DND-41 (cell line): ENCODE measurements around the gene LILRA5.
"Not testable (repeated sequence)": the region's sequence is repeated elsewhere in the genome, so short reads cannot be mapped to it uniquely, and the experiment has no call there.

Experiments used
- ATAC-seq: fragments of 200-7000 bp; cut with Tn5 transposase; 3 replicates; pipeline ENCODE4 v1.9.1; 2021; ENCODE audit warnings: low read depth; ENCODE audit not compliant: insufficient read depth
- DNase-seq: peaks from one replicate; pipeline ENCODE4 v3.0.0-alpha.2; 2020
- H2AFZ ChIP-seq: 2 replicates; pipeline ENCODE4 v1.6.0; 2012; ENCODE audit warnings: low read depth, low read length
- H3K27ac ChIP-seq: 2 replicates; pipeline ENCODE4 v1.5.1; 2012; ENCODE audit warnings: low read length, inconsistent platforms
- H3K27me3 ChIP-seq: fragments of 200-600 bp; sonication (generic); 2 replicates; pipeline ENCODE4 v1.6.0; 2012; ENCODE audit warnings: low read length, mild to moderate bottlenecking, inconsistent platforms; ENCODE audit not compliant: insufficient read depth, poor library complexity
- H3K36me3 ChIP-seq: 2 replicates; pipeline ENCODE4 v1.5.1; 2012; ENCODE audit warnings: low read length, inconsistent platforms; ENCODE audit not compliant: insufficient read depth
- H3K4me1 ChIP-seq: 2 replicates; pipeline ENCODE4 v1.5.1; 2012; ENCODE audit warnings: mild to moderate bottlenecking, low read length; ENCODE audit not compliant: insufficient read depth
- H3K4me2 ChIP-seq: 2 replicates; pipeline ENCODE4 v1.6.0; 2012; ENCODE audit warnings: mild to moderate bottlenecking, moderate library complexity, low read length, inconsistent platforms; ENCODE audit not compliant: insufficient read depth
- H3K4me3 ChIP-seq, 2 experiments: fragments of 200-600 bp in 1 of 2; shearing (Covaris generic) in 1 of 2; 2 replicates each; pipeline ENCODE4 v1.5.1; 2012 to 2016; ENCODE audit warnings: inconsistent platforms in 2 of 2, low read length in 2 of 2, mild to moderate bottlenecking in 2 of 2, low read depth in 1 of 2, moderate library complexity in 1 of 2
- H3K79me2 ChIP-seq: 2 replicates; pipeline ENCODE4 v1.6.0; 2012; ENCODE audit warnings: low read length, inconsistent platforms; ENCODE audit not compliant: insufficient read depth
- H3K9ac ChIP-seq: 2 replicates; pipeline ENCODE4 v1.6.0; 2012; ENCODE audit warnings: low read depth, mild to moderate bottlenecking, inconsistent platforms, low read length, moderate library complexity
- H3K9me3 ChIP-seq: 2 replicates; pipeline ENCODE4 v1.5.1; 2012; ENCODE audit warnings: low read length, moderate library complexity, mild to moderate bottlenecking, inconsistent platforms; ENCODE audit not compliant: insufficient read depth, severe bottlenecking
- H4K20me1 ChIP-seq: 2 replicates; pipeline ENCODE4 v1.6.0; 2012; ENCODE audit warnings: low read length; ENCODE audit not compliant: insufficient read depth
- CTCF ChIP-seq: IDR thresholded peaks from 2 replicates; pipeline ENCODE4 v1.5.1; 2012; ENCODE audit warnings: borderline replicate concordance, low read length, moderate library complexity, mild to moderate bottlenecking; ENCODE audit not compliant: poor library complexity, severe bottlenecking; ENCODE audit errors: extremely low read depth
- EZH2 ChIP-seq: IDR thresholded peaks from 3 replicates; pipeline ENCODE4 v1.6.1; 2012; ENCODE audit warnings: borderline replicate concordance, low read depth, mild to moderate bottlenecking, moderate library complexity, low read length, inconsistent platforms; ENCODE audit not compliant: severe bottlenecking

Gene LILRA5

GRCh38 chr19:54312436-54313377, at the start of gene LILRA5:
TSS of gene LILRA5 (minus strand) at chr19:54313166. CDS start at chr19:54313019, 147 bp downstream.
- H3K79me2 ChIP-seq: no peaks in the 10 kb centered on the region
- no peak within 1 kb of the TSS for H2AFZ ChIP-seq
- no peaks in the 10 kb centered on the region for H3K9me3 ChIP-seq
- DNase-seq (no peak), ATAC-seq (no peak)
- H3K27me3 ChIP-seq: no peaks in the 10 kb centered on the region
- H3K4me2 ChIP-seq: no peak within 1 kb of the TSS
- TF ChIP-seq EZH2: no peak
- TF ChIP-seq CTCF: no peak
- no peaks in the 10 kb centered on the region for H3K36me3 ChIP-seq
- no peak within 1 kb of the TSS for H3K4me3 ChIP-seq
- no peaks in the 10 kb centered on the region for H3K4me1 ChIP-seq
- H4K20me1 ChIP-seq: no peaks in the 10 kb centered on the region
- H3K27ac ChIP-seq: no peak within 1 kb of the TSS
- H3K9ac ChIP-seq: no peak within 1 kb of the TSS

- not testable (repeated sequence) for H3K9me3 ChIP-seq, H3K27me3 ChIP-seq, ATAC-seq, DNase-seq, H3K9ac ChIP-seq, H2AFZ ChIP-seq, H3K4me3 ChIP-seq
- Histone ChIP-seq H4K20me1 (peaks cover 32% of the 10 kb centered on the region), H3K79me2 (peaks cover 67% of the 10 kb centered on the region), H3K27ac (peak overlapping the region; percentile 57), H3K36me3 (peaks cover 71% of the 10 kb centered on the region), H3K4me2 (peak overlapping the region; percentile 92; the same call in 1 of the 2 replicates), H3K4me1 (peaks cover 54% of the 10 kb centered on the region)
Measured at GRCh38 chr19:54361680-54362422, 48.9 kb upstream of the LILRA5 start.

- H3K27ac ChIP-seq, H3K27me3 ChIP-seq, H3K4me2 ChIP-seq, H3K4me3 ChIP-seq, H3K9ac ChIP-seq, H3K9me3 ChIP-seq, H2AFZ ChIP-seq: not testable (repeated sequence)
- DNase-seq: peak; percentile 76
- Histone ChIP-seq H3K36me3 (peaks cover 71% of the 10 kb centered on the region), H3K4me1 (peaks cover 29% of the 10 kb centered on the region), H3K79me2 (peaks cover 44% of the 10 kb centered on the region), H4K20me1 (peaks cover 42% of the 10 kb centered on the region)
- peak; percentile 72 for ATAC-seq
- TF ChIP-seq CTCF: peak; percentile 33
Measured at GRCh38 chr19:54359149-54359820, 46.3 kb upstream of the LILRA5 start.
